HG03097 (cell line): Measurements from ENCODE around the gene AMBRA1.
"Not testable (repeated sequence)": the region's sequence is repeated elsewhere in the genome, so short reads cannot be mapped to it uniquely, and the experiment has no call there.

Source experiments
- ATAC-seq: cut with Tn5 transposase; IDR thresholded peaks from one replicate; pipeline ENCODE4 v1.9.1; 2021; ENCODE audit not compliant: unreplicated experiment, low FRiP score

Gene AMBRA1

GRCh38 chr11:46386005-46386578 is 207.7 kb downstream of the AMBRA1 start:
- no peak for ATAC-seq

- no peak for ATAC-seq
Measured at GRCh38 chr11:46385169-46386004, 208.4 kb downstream of the AMBRA1 start.

- ATAC-seq, result no peak
Measured at GRCh38 chr11:46383974-46384701, 209.7 kb downstream of the AMBRA1 start.

- no peak for ATAC-seq
Measured at GRCh38 chr11:46383404-46383758, 210.4 kb downstream of the AMBRA1 start.

GRCh38 chr11:46382646-46383403 is 211.0 kb downstream of the AMBRA1 start:
- ATAC-seq, result no peak

- ATAC-seq, result no peak
Measured at GRCh38 chr11:46381819-46382645, 211.8 kb downstream of the AMBRA1 start.

- no peak for ATAC-seq
Measured at GRCh38 chr11:46381048-46381818, 212.6 kb downstream of the AMBRA1 start, which contains the start of gene MDK. TSS of gene MDK (plus strand) at chr11:46381669. CDS start at chr11:46382058, 389 bp downstream.

GRCh38 chr11:46380340-46381047 is 213.3 kb downstream of the AMBRA1 start:
- no peak for ATAC-seq

- ATAC-seq, result not testable (repeated sequence)
Measured at GRCh38 chr11:46379482-46380293, 214.1 kb downstream of the AMBRA1 start.

- no peak for ATAC-seq
Measured at GRCh38 chr11:46378811-46379481, 214.9 kb downstream of the AMBRA1 start.

- no peak for ATAC-seq
Measured at GRCh38 chr11:46378296-46378695, 215.5 kb downstream of the AMBRA1 start.

GRCh38 chr11:46377831-46378230 is 216.0 kb downstream of the AMBRA1 start:
- no peak for ATAC-seq

GRCh38 chr11:46377290-46377689 is 216.5 kb downstream of the AMBRA1 start:
- no peak for ATAC-seq

- no peak for ATAC-seq
Measured at GRCh38 chr11:46376258-46377050, 217.4 kb downstream of the AMBRA1 start.

- no peak for ATAC-seq
Measured at GRCh38 chr11:46375392-46376101, 218.3 kb downstream of the AMBRA1 start.

GRCh38 chr11:46374815-46375214 is 219.0 kb downstream of the AMBRA1 start:
- ATAC-seq, result no peak
